Muscle of leg (tissue), 11 donors: ENCODE results near the gene GEN1. TPM values are rescaled to one million over a fixed set of nuclear protein-coding genes. Genes with fewer than 3 reads are reported as not detected.

Experiments
- DNase-seq: peaks from one replicate; pipeline ENCODE4 v3.0.0; 2013
- H3K27ac ChIP-seq: one replicate; pipeline ENCODE4 v1.5.1; 2013; ENCODE audit warnings: mild to moderate bottlenecking, low read length, control low read depth
- H3K27me3 ChIP-seq: one replicate; pipeline ENCODE4 v1.6.1; 2013; ENCODE audit warnings: low read length; ENCODE audit not compliant: control insufficient read depth, insufficient read depth
- H3K36me3 ChIP-seq: one replicate; pipeline ENCODE4 v1.6.1; 2013; ENCODE audit warnings: low read length; ENCODE audit not compliant: control insufficient read depth, insufficient read depth
- H3K4me1 ChIP-seq: one replicate; pipeline ENCODE4 v1.6.1; 2013; ENCODE audit warnings: low read length; ENCODE audit not compliant: control insufficient read depth, insufficient read depth
- H3K4me3 ChIP-seq: one replicate; pipeline ENCODE4 v1.5.1; 2013; ENCODE audit warnings: low read length, control low read depth
- H3K9me3 ChIP-seq: replicated peaks from 2 replicates; pipeline ENCODE4 v1.6.1; 2013; ENCODE audit warnings: low read depth, low read length; ENCODE audit not compliant: control insufficient read depth
- WGBS: methylation state at CpG from one replicate; pipeline ENCODE4 v1.1.5; 2013; ENCODE audit warnings: missing lambda C conversion rate; ENCODE audit not compliant: insufficient coverage; 5-methylcytosine and 5-hydroxymethylcytosine counted together
- polyA plus RNA-seq, 8 donors: library from polyadenylated mRNA; unstranded; fragments of 120-200 nt; gene quantifications; one replicate each; pipeline versions ENCODE4 v1.2.1 to v1.2.3, GENCODE V29; 2013; ENCODE audit warnings: inconsistent platforms in 1 of 8, low replicate concordance in 1 of 8; ENCODE audit not compliant: insufficient read length in 8 of 8, insufficient read depth in 1 of 8
- total RNA-seq: library from RNA; stranded (reverse); fragments of 120-200 nt; gene quantifications from one replicate; pipeline ENCODE4 v1.2.4, GENCODE V29; 2013

Gene GEN1
- total and polyA plus RNA-seq, 9 donors = 6.5 to 16.7 (median 9.4) TPM

DNA sequence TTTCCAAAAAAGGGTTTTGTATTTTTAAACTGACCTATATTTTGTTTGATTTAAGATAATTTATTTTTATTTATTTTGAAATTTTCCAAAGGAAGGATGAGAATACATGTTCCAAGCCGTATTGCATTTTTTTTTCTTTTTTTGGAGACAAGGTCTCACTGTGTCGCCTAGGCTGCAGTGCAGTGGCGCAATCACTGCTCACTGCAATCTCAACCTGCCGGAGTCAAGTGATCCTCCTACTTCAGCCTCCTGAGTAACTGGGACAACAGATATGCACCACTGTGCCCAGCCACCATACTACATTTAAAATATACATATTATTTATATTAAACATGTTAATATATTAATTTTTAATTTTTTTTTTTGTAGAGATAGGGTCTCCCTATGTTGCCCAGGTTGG lies 15.0 kb downstream of the GEN1 start:
- Histone ChIP-seq H3K4me3 (no peak overlapping the region), H3K36me3 (peaks cover 4% of the 10 kb centered on the region), H3K4me1 (no peaks in the 10 kb centered on the region), H3K9me3 (no peaks in the 10 kb centered on the region), H3K27ac (no peak overlapping the region), H3K27me3 (no peaks in the 10 kb centered on the region)
- DNase-seq = no peak
- WGBS = 96% methylated on average over 3 of the region's 4 CpGs

GRCh38 chr2:17771956-17772355 lies 18.0 kb downstream of the GEN1 start:
- Histone ChIP-seq H3K4me3 (no peak overlapping the region), H3K4me1 (no peaks in the 10 kb centered on the region), H3K27ac (no peak overlapping the region), H3K36me3 (peaks cover 3% of the 10 kb centered on the region), H3K27me3 (no peaks in the 10 kb centered on the region), H3K9me3 (no peaks in the 10 kb centered on the region)
- no peak for DNase-seq
- WGBS = no CpG with 5 or more reads among the region's 2 CpGs

GRCh38 chr2:17772532-17772931 lies 18.6 kb downstream of the GEN1 start:
- no peak overlapping the region for H3K4me3 ChIP-seq
- H3K27me3 ChIP-seq = no peaks in the 10 kb centered on the region
- no peaks in the 10 kb centered on the region for H3K9me3 ChIP-seq
- H3K27ac ChIP-seq = no peak overlapping the region
- no CpG with 5 or more reads among the region's 2 CpGs for WGBS
- DNase-seq = no peak
- H3K4me1 ChIP-seq = no peaks in the 10 kb centered on the region
- H3K36me3 ChIP-seq = peaks cover 2% of the 10 kb centered on the region

- no peak overlapping the region for H3K4me3 ChIP-seq
- no peaks in the 10 kb centered on the region for H3K27me3 ChIP-seq
- DNase-seq = no peak
- 100% methylated on average over 1 of the region's 1 CpG for WGBS
- no peaks in the 10 kb centered on the region for H3K9me3 ChIP-seq
- peaks cover 4% of the 10 kb centered on the region for H3K36me3 ChIP-seq
- H3K27ac ChIP-seq = no peak overlapping the region
- no peaks in the 10 kb centered on the region for H3K4me1 ChIP-seq
Measured at GRCh38 chr2:17780546-17780945, 26.6 kb downstream of the GEN1 start.

GRCh38 chr2:17781482-17781881 lies 27.5 kb downstream of the GEN1 start:
- H3K4me3 ChIP-seq = no peak overlapping the region
- no peaks in the 10 kb centered on the region for H3K27me3 ChIP-seq
- H3K9me3 ChIP-seq = no peaks in the 10 kb centered on the region
- DNase-seq = no peak
- peaks cover 4% of the 10 kb centered on the region for H3K36me3 ChIP-seq
- no peaks in the 10 kb centered on the region for H3K4me1 ChIP-seq
- H3K27ac ChIP-seq = no peak overlapping the region
- no CpG with 5 or more reads among the region's 1 CpG for WGBS

GRCh38 chr2:17786727-17787126 lies 32.8 kb downstream of the GEN1 start:
- WGBS = 73% methylated on average over 3 of the region's 3 CpGs
- DNase-seq = no peak

DNA sequence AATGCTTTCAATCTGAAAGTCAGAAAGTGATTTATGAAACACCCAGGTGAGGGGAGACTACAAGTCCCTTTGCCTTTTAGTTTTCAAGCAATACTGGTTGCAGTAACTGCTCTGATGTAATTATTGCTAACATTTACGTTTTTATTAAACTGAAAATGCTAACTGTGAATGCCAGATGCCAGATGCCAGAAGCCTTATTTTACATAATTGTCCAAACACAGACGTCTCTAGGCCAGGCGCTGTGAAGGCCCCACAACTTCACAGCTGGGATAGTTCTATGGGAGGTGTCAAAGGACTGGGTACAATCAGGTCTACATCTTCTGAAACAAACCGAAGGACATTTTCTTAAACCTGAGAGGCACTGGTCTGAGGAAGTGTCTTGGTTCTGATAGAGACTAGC lies 34.8 kb downstream of the GEN1 start:
- H3K4me1 ChIP-seq = peaks cover 26% of the 10 kb centered on the region
- H3K9me3 ChIP-seq = no peaks in the 10 kb centered on the region
- no peak overlapping the region for H3K27ac ChIP-seq
- H3K27me3 ChIP-seq = no peaks in the 10 kb centered on the region
- no peak overlapping the region for H3K4me3 ChIP-seq
- 80% methylated on average over 1 of the region's 4 CpGs for WGBS
- no peak for DNase-seq
- no peaks in the 10 kb centered on the region for H3K36me3 ChIP-seq

More at GRCh38 chr2:17786727-17787126, 32.8 kb downstream of the GEN1 start:
- H3K9me3 ChIP-seq = no peaks in the 10 kb centered on the region
- H3K4me1 ChIP-seq = peaks cover 13% of the 10 kb centered on the region
- H3K4me3 ChIP-seq = no peak overlapping the region
- no peaks in the 10 kb centered on the region for H3K27me3 ChIP-seq
- H3K36me3 ChIP-seq = no peaks in the 10 kb centered on the region
- no peak overlapping the region for H3K27ac ChIP-seq

GRCh38 chr2:17790536-17790935 lies 36.6 kb downstream of the GEN1 start:
- DNase-seq = no peak
- 60% methylated on average over 1 of the region's 1 CpG for whole genome bisulfite sequencing
- H3K27ac ChIP-seq = peak overlapping the region; percentile 84
- no peak overlapping the region for H3K4me3 ChIP-seq
- H3K27me3 ChIP-seq = no peaks in the 10 kb centered on the region
- H3K36me3 ChIP-seq = no peaks in the 10 kb centered on the region
- peaks cover 39% of the 10 kb centered on the region for H3K4me1 ChIP-seq
- no peaks in the 10 kb centered on the region for H3K9me3 ChIP-seq

DNA sequence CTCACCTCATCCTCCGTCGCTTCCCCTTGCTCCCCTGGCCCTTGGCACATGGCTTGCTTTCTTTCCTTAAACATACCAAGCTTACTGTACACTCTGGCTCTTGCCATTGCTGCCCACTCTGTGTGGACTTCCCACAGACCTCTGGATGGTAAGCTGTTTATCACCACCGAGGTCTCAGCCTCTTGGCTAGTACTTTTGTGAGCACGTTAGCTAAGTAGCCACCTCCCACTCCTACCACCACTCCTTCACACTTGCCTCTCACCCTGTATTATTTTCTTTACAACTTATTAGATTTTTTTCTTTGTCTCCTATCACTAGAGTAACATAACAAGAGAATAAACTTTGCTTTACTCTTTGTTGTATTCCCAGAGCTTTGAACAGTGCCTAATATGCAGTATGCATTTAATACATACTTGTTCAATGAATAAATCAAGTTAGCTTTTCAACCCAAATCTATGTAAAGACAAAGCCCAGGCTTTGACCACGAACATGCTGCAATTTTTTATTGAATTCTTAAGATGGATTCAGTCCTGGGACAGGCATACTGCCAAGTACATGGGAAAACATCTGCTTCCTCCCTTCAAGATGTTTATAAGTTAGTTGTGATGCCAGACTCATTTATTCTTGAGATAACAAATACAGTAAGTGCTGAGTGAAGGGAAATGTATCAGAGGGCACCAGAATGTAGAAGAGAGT lies 37.3 kb downstream of the GEN1 start:
- H3K4me3 ChIP-seq = no peak overlapping the region
- no peaks in the 10 kb centered on the region for H3K36me3 ChIP-seq
- H3K9me3 ChIP-seq = no peaks in the 10 kb centered on the region
- H3K4me1 ChIP-seq = peaks cover 39% of the 10 kb centered on the region
- H3K27me3 ChIP-seq = no peaks in the 10 kb centered on the region
- peak; percentile 94 for DNase-seq
- WGBS = 23% methylated on average over 4 of the region's 5 CpGs
- peak overlapping the region; percentile 84 for H3K27ac ChIP-seq

GRCh38 chr2:17791817-17792130 lies 37.8 kb downstream of the GEN1 start:
- Histone ChIP-seq H3K36me3 (no peaks in the 10 kb centered on the region), H3K9me3 (no peaks in the 10 kb centered on the region), H3K4me1 (peaks cover 39% of the 10 kb centered on the region), H3K4me3 (no peak overlapping the region), H3K27me3 (no peaks in the 10 kb centered on the region), H3K27ac (peak overlapping the region; percentile 84)
- WGBS = no CpG with 5 or more reads among the region's 2 CpGs
- peak; percentile 78 for DNase-seq

DNA sequence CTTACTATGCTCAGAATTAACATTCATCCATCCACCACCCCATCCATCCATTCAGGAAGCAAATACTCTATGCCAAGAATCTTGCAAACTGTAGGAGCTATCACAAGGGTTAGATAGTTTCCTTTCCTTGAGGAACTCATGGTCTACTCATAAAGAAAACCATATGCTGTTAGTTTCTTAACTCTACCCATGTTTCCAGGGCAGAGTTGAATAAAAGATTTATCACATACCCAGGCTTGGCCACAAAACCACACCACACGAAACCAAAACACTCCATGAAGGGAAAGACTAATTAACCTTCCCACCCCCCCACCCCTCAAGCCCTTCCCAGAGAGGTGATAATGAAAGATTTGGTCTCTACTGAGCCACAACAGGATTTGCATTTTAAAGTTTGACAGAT lies 38.6 kb downstream of the GEN1 start:
- no peak for DNase-seq
- H3K27ac ChIP-seq = peak overlapping the region; percentile 84
- H3K4me1 ChIP-seq = peaks cover 39% of the 10 kb centered on the region
- no peak overlapping the region for H3K4me3 ChIP-seq
- no peaks in the 10 kb centered on the region for H3K9me3 ChIP-seq
- H3K27me3 ChIP-seq = no peaks in the 10 kb centered on the region
- no peaks in the 10 kb centered on the region for H3K36me3 ChIP-seq
- WGBS = no CpG with 5 or more reads among the region's 1 CpG
